ENCODE measurements around the gene AGBL1.
A peak's percentile ranks its signal among the peaks of the same experiment; 100 is the strongest.

AGBL1 gene

GRCh38 chr15:86079508-86080266 lies at the start of gene AGBL1:
Gene AGBL1, plus strand, starts transcription at chr15:86079871.
- TF ChIP-seq MAX (IDR thresholded peaks at IDR 0.05) (0 out of 2 replicates have a peak, but pooled peaks have one; percentile 36), EGR1 (IDR thresholded peaks at IDR 0.05) (no peak), CREB1 (IDR thresholded peaks at IDR 0.05; ENCODE audit: low read depth) (no peak), CEBPB (IDR thresholded peaks at IDR 0.05) (no peak), REST (IDR thresholded peaks at IDR 0.05; ENCODE audit: low read depth) (no peak), YY1 (IDR thresholded peaks at IDR 0.05; ENCODE audit: low read depth) (no peak)

GRCh38 chr15:86034904-86035303 lies 44.8 kb upstream of the AGBL1 start:
- TF ChIP-seq MAX (IDR thresholded peaks at IDR 0.05) (no peak), EP300 (IDR thresholded peaks at IDR 0.05; ENCODE audit: borderline replicate concordance) (no peak), EGR1 (IDR thresholded peaks at IDR 0.05) (no peak), TCF12 (IDR thresholded peaks at IDR 0.05; ENCODE audit: low read depth) (no peak), USF1 (IDR thresholded peaks at IDR 0.05) (no peak), FOXM1 (IDR thresholded peaks at IDR 0.05; ENCODE audit: borderline replicate concordance, low read depth) (no peak), NFIC (IDR thresholded peaks at IDR 0.05) (no peak), REST (IDR thresholded peaks at IDR 0.05; ENCODE audit: low read depth) (no peak), TEAD4 (IDR thresholded peaks at IDR 0.05) (no peak), RAD21 (IDR thresholded peaks at IDR 0.05; ENCODE audit: low read depth) (no peak), CREB1 (IDR thresholded peaks at IDR 0.05; ENCODE audit: low read depth) (no peak), CEBPB (IDR thresholded peaks at IDR 0.05) (no peak), YY1 (IDR thresholded peaks at IDR 0.05; ENCODE audit: low read depth) (no peak), ZBTB7A (IDR thresholded peaks at IDR 0.05; ENCODE audit: low read depth) (no peak), TAF1 (IDR thresholded peaks at IDR 0.05; ENCODE audit: low read depth) (no peak)

GRCh38 chr15:86036243-86036642 lies 43.4 kb upstream of the AGBL1 start:
- TF ChIP-seq TAF1 (IDR thresholded peaks at IDR 0.05; ENCODE audit: low read depth) (no peak), EGR1 (IDR thresholded peaks at IDR 0.05) (no peak), FOXM1 (IDR thresholded peaks at IDR 0.05; ENCODE audit: borderline replicate concordance, low read depth) (no peak)

- no peak for TF ChIP-seq REST (IDR thresholded peaks at IDR 0.05; ENCODE audit: low read depth)
Measured at GRCh38 chr15:86038491-86038890, 41.2 kb upstream of the AGBL1 start.

GRCh38 chr15:86040356-86041033 lies 39.2 kb upstream of the AGBL1 start:
- TF ChIP-seq TEAD4 (IDR thresholded peaks at IDR 0.05) (no peak), MAX (IDR thresholded peaks at IDR 0.05) (no peak), TAF1 (IDR thresholded peaks at IDR 0.05; ENCODE audit: low read depth) (no peak), USF1 (IDR thresholded peaks at IDR 0.05) (no peak), RAD21 (IDR thresholded peaks at IDR 0.05; ENCODE audit: low read depth) (no peak), CEBPB (IDR thresholded peaks at IDR 0.05) (no peak), EGR1 (IDR thresholded peaks at IDR 0.05) (no peak), YY1 (IDR thresholded peaks at IDR 0.05; ENCODE audit: low read depth) (no peak), NFIC (IDR thresholded peaks at IDR 0.05) (no peak), CREB1 (IDR thresholded peaks at IDR 0.05; ENCODE audit: low read depth) (no peak), FOXM1 (IDR thresholded peaks at IDR 0.05; ENCODE audit: borderline replicate concordance, low read depth) (no peak), TCF12 (IDR thresholded peaks at IDR 0.05; ENCODE audit: low read depth) (no peak), ZBTB7A (IDR thresholded peaks at IDR 0.05; ENCODE audit: low read depth) (no peak), REST (IDR thresholded peaks at IDR 0.05; ENCODE audit: low read depth) (no peak), EP300 (IDR thresholded peaks at IDR 0.05; ENCODE audit: borderline replicate concordance) (no peak)

Measured in Ishikawa (cell line).